Thoracic aorta (tissue), 2 donors: ENCODE results near the gene ZDHHC4. TPM values are rescaled to one million over a fixed set of nuclear protein-coding genes. Genes with fewer than 3 reads are reported as not detected.

Experiments
- ATAC-seq: fragments of 150-250 bp; one replicate; pipeline ENCODE4 v1.8.0; 2017; ENCODE audit warnings: low read depth; ENCODE audit not compliant: insufficient number of reproducible peaks, low FRiP score
- DNase-seq: peaks from one replicate; pipeline ENCODE4 v3.0.0-alpha.2; 2020; ENCODE audit warnings: low spot score
- H3K27ac ChIP-seq, 2 donors: fragments of 200-600 bp; sonication (generic); 1 replicate in 1 of 2; 2 replicates in 1 of 2; pipeline ENCODE4 v1.5.1; 2016; ENCODE audit warnings: mild to moderate bottlenecking in 2 of 2, moderate library complexity in 2 of 2
- H3K27me3 ChIP-seq: fragments of 200-600 bp; sonication (generic); replicated peaks from 2 replicates; pipeline ENCODE4 v1.6.0; 2016; ENCODE audit warnings: mild to moderate bottlenecking; ENCODE audit not compliant: insufficient read depth
- H3K36me3 ChIP-seq: fragments of 200-600 bp; sonication (generic); one replicate; pipeline ENCODE4 v1.5.1; 2016
- H3K4me1 ChIP-seq, 2 donors: fragments of 200-600 bp; sonication (generic); 1 replicate in 1 of 2; 2 replicates in 1 of 2; pipeline versions ENCODE4 v1.5.1 to v1.6.0; 2016; ENCODE audit warnings: low read depth in 2 of 2, mild to moderate bottlenecking in 1 of 2; ENCODE audit not compliant: control insufficient read depth in 1 of 2
- H3K4me3 ChIP-seq: fragments of 200-600 bp; sonication (generic); 2 replicates; pipeline ENCODE4 v1.5.1; 2016; ENCODE audit warnings: mild to moderate bottlenecking
- H3K9me3 ChIP-seq: fragments of 200-600 bp; sonication (generic); 2 replicates; pipeline ENCODE4 v1.5.1; 2016
- CTCF ChIP-seq: fragments of 200-600 bp; sonication (generic); IDR thresholded peaks from one replicate; pipeline ENCODE4 v1.5.1; 2019; ENCODE audit warnings: antibody characterized with exemption
- total RNA-seq, 2 donors: library from RNA; depleted of rRNA; stranded (reverse); fragments of >200 nt; gene quantifications; one replicate each; pipeline versions ENCODE4 v1.1.0 to v1.2.3, GENCODE V29; 2016

ZDHHC4 gene
- total RNA-seq, 2 donors from 2014 or later, result 35.3 to 101 TPM

GRCh38 chr7:6531492-6532279 lies 45.6 kb upstream of the ZDHHC4 start:
- TF ChIP-seq CTCF, result no peak
- H3K4me3 ChIP-seq, result peak overlapping the region; percentile 35
- no peak overlapping the region for H3K27ac ChIP-seq
- no peaks in the 10 kb centered on the region for H3K36me3 ChIP-seq
- DNase-seq (no peak), ATAC-seq (no peak)
- peaks cover 0 to 5% of the 10 kb centered on the region in 2 donors for H3K4me1 ChIP-seq
- no peaks in the 10 kb centered on the region for H3K9me3 ChIP-seq
- H3K27me3 ChIP-seq, result no peaks in the 10 kb centered on the region

- no peaks in the 10 kb centered on the region for H3K27me3 ChIP-seq
Measured at GRCh38 chr7:6532516-6532915, 44.7 kb upstream of the ZDHHC4 start.

GRCh38 chr7:6533893-6534495 lies 43.3 kb upstream of the ZDHHC4 start:
- ATAC-seq (no peak), DNase-seq (no peak)
- no peak for TF ChIP-seq CTCF
- Histone ChIP-seq H3K4me3 (no peak overlapping the region), H3K27me3 (no peaks in the 10 kb centered on the region), H3K36me3 (no peaks in the 10 kb centered on the region), H3K9me3 (no peaks in the 10 kb centered on the region), H3K4me1 (peaks cover 0 to 5% of the 10 kb centered on the region in 2 donors), H3K27ac (no peak overlapping the region)

More at GRCh38 chr7:6532516-6532915, 44.7 kb upstream of the ZDHHC4 start:
- no peak for TF ChIP-seq CTCF
- DNase-seq (no peak), ATAC-seq (no peak)
- no peak overlapping the region for H3K27ac ChIP-seq
- H3K36me3 ChIP-seq, result no peaks in the 10 kb centered on the region
- no peaks in the 10 kb centered on the region for H3K9me3 ChIP-seq
- no peak overlapping the region for H3K4me3 ChIP-seq
- H3K4me1 ChIP-seq, result peaks cover 0 to 5% of the 10 kb centered on the region in 2 donors

- Histone ChIP-seq H3K4me1 (peaks cover 0 to 5% of the 10 kb centered on the region in 2 donors), H3K4me3 (peak overlapping the region; percentile 53), H3K9me3 (no peaks in the 10 kb centered on the region), H3K27ac (no peak overlapping the region), H3K27me3 (no peaks in the 10 kb centered on the region), H3K36me3 (no peaks in the 10 kb centered on the region)
- no peak for TF ChIP-seq CTCF
- ATAC-seq (no peak), DNase-seq (no peak)
Measured at GRCh38 chr7:6536262-6537260, 40.7 kb upstream of the ZDHHC4 start.
